AG04449 (cell line): ENCODE data around the gene PRDM16.

Experiments
- CTCF ChIA-PET: fragments of 350-600 bp; formaldehyde crosslinking; extraction: SDS; loops from one replicate; lab custom pipeline; 2021; ENCODE audit warnings: antibody characterized with exemption; lab: Yijun Ruan, JAX
- POLR2A ChIA-PET: fragments of 400-600, 350-600 bp; formaldehyde crosslinking; extraction: SDS; loops from one replicate; lab custom pipeline; 2020; ENCODE audit warnings: antibody characterized with exemption, inconsistent platforms; lab: Yijun Ruan, JAX
- DNase-seq: peaks from one replicate; pipeline ENCODE4 v3.0.0-alpha.2; 2010; ENCODE audit warnings: low read depth, low spot score
- H3K4me3 ChIP-seq: 2 replicates; pipeline ENCODE4 v1.5.1; 2011; ENCODE audit warnings: low read depth, mild to moderate bottlenecking, control low read depth, low read length
- TF ChIP-seq, protein P1 (sequence below): IDR thresholded peaks from one replicate; pipeline ENCODE4 v1.5.1; 2011; ENCODE audit warnings: mild to moderate bottlenecking, moderate library complexity, low read length, control low read depth, inconsistent platforms; ENCODE audit not compliant: insufficient read depth; ENCODE audit errors: missing control alignments

Gene PRDM16

DNA sequence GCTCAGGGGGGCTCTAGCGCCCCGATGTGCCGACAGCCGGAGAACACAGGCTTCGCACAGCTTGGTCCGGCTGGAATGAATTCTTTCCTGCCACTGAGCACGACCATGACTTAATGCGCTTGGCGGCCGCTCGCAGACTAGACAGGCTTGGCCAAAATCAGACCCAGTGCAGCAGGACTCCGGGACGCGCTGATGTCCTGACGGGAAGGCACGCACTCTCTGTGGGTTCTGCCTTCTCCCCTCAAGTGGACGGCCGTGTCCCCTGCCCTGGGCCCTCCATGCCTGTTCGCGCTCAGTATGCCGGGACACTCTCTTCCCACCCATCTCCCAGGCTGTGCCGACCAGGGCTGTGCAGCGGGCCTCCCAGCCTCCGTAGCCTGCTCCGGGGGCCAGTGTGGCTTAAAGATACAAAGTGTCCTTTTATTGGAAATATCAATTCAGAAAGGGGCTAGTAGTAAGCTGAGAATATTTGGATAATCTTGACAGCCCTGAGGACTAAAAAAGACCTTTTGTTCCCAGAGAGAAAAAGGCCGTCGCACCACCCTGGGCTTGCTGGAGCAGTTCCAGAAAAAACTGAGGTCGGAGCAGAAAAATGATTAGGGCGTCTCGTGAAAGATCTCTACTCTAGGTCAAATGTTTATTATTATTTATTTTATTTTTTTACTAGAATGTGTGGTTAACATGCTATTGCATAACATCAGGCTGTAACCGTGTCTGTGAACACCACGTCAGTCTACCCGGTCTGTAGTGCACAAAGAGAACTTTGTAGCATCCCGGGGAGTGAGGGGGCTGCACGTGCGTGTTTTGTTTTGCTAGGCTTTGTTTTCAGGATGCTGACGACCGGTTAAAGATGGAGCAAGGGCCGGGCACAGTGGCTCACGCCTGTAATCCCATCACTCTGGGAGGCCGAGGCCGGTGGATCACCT, 297.4 kb downstream of the PRDM16 start:
- TF ChIP-seq, protein P1, sequence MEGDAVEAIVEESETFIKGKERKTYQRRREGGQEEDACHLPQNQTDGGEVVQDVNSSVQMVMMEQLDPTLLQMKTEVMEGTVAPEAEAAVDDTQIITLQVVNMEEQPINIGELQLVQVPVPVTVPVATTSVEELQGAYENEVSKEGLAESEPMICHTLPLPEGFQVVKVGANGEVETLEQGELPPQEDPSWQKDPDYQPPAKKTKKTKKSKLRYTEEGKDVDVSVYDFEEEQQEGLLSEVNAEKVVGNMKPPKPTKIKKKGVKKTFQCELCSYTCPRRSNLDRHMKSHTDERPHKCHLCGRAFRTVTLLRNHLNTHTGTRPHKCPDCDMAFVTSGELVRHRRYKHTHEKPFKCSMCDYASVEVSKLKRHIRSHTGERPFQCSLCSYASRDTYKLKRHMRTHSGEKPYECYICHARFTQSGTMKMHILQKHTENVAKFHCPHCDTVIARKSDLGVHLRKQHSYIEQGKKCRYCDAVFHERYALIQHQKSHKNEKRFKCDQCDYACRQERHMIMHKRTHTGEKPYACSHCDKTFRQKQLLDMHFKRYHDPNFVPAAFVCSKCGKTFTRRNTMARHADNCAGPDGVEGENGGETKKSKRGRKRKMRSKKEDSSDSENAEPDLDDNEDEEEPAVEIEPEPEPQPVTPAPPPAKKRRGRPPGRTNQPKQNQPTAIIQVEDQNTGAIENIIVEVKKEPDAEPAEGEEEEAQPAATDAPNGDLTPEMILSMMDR, result no peak
- no peak overlapping the region for H3K4me3 ChIP-seq
- DNase-seq, result no peak
- ChIA-PET CTCF (no interaction called here), POLR2A (no interaction called here)

DNA sequence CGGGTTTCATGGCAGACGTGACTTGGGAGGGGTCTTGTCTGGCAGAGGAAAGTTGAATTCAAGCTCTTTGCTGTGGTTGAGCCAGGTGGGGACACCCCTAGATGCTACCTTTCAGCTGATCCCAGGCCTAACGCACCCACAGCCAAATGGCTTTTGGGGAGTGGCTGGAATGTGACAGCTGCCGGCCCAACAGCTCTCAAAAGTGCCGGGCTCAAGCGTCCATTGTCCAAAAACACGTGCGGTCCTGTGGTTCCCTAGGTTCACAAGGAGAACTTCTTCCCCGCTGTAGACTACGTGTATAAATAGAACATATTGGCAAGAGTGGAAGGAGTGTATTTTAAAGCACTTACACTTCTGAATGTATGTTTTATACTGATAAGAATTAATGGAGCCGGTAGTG, 298.4 kb downstream of the PRDM16 start:
- ChIA-PET CTCF (interaction anchor here (1.5 kb wide), 1 partner anchor 8 kb away, joined by 3 read pairs; no protein-coding TSS in a partner anchor), POLR2A (no interaction called here)
- no peak for DNase-seq
- TF ChIP-seq, protein P1, result no peak
- no peak overlapping the region for H3K4me3 ChIP-seq

DNA sequence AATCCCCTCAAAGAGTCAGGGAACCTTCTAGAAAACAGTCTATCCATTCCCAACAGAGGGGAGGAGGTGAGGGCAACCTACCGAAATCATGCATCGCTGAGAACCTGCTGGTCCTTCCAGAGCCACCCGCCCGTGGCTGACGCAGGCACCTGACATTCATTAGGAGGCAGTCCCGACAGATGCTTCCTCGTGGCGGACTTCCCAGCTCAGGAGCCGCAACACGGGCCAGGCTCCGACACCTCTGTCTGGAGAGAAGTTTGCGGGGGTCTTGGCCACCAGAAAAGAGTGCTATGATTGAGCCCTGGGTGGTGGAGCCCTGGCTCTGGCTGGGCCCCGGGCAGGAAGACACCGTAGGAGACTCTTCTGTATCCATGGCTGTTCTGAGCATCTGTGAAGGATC, 299.1 kb downstream of the PRDM16 start:
- no peak for DNase-seq
- TF ChIP-seq, protein P1, result no peak
- CTCF ChIA-PET, result interaction anchor here (1.5 kb wide), 1 partner anchor 9 kb away, joined by 3 read pairs; no protein-coding TSS in a partner anchor
- POLR2A ChIA-PET, result no interaction called here
- H3K4me3 ChIP-seq, result no peak overlapping the region

DNA sequence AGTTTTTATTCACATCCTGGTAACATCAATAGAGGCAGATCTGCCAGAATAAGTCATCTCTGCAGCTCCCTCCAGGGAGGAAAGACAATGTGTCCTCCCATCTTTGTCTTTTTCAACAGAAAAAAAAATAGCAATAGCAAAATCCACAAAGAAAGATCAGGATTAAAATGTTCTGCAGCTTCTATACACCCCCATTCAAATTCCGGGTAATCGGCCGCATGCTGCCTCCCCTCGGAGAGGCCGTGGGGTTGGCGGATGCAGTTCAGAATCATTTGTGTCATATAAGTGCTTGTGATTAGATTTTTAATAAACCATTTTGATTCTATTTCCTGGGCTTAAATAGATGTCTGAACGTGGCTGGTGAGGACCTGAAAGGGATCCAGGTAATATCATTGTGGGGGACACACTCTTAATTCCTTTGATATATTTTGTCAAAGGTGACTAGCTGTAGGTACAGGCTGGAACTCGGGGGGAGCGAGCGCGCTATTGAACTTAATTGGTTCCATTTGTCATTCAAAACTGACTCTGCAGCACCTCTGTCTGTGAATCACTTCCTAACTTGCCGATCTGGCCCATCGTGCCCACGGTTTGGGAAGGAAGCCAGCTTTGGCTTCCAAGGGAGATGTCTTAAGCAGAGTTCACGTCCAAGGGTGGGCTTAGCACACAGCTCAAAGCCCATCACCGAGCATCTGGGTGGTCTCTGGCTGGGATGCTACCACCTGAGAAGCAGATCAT, 299.9 kb downstream of the PRDM16 start:
- CTCF ChIA-PET, result interaction anchor here (1.5 kb wide), 1 partner anchor 10 kb away, joined by 3 read pairs; no protein-coding TSS in a partner anchor
- no peak overlapping the region for H3K4me3 ChIP-seq
- TF ChIP-seq, protein P1, result no peak
- DNase-seq, result no peak
- POLR2A ChIA-PET, result no interaction called here

DNA sequence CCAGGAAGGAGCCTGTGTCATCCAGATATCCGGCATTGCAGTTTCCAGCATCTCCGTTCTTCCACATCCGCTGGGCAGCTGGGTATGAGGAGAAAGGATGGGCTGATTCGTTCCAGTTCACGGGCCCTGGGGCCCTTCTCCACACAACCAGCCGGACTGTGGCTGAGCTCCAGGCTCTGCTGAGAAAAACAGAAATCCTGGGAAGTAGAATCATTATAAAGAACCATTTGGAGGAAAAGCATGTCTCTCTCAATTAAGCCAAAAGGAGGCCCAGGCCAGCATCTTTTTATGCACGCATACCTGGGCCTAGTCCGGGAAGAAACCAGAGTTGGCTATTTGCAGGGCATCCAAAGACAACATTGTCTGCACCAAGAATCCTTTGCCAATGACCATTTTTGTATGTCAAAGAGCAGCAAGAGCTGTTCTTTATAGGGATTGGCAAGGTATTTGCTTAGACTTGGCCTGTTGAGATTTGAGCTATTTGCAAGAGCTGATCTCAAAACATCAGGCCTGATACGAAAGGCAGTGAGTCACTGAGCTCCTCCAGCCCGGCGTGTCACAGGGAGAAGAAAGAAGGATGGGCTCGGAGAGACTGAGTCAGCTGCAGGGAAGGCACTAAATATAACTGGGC, 300.6 kb downstream of the PRDM16 start:
- TF ChIP-seq, protein P1, result no peak
- POLR2A ChIA-PET, result no interaction called here
- DNase-seq, result peak; percentile 83
- H3K4me3 ChIP-seq, result no peak overlapping the region
- CTCF ChIA-PET, result no interaction called here
